Esophagus muscularis mucosa (tissue), 4 donors: Measurements from ENCODE around the gene CDX1. TPM values are rescaled to one million over a fixed set of nuclear protein-coding genes. Genes with fewer than 3 reads are reported as not detected.

Source experiments
- DNase-seq: peaks from one replicate; pipeline ENCODE4 v3.0.0-alpha.2; 2017; ENCODE audit errors: extremely low spot score
- H3K27ac ChIP-seq, 4 donors: fragments of 200-600 bp; sonication (generic); replicated peaks in 1 of 4; 1 replicate in 3 of 4; 2 replicates in 1 of 4; pipeline ENCODE4 v1.5.1; 2016 to 2019; ENCODE audit warnings: mild to moderate bottlenecking in 1 of 4
- H3K27me3 ChIP-seq, 4 donors: fragments of 200-600 bp; sonication (generic); one replicate each; pipeline versions ENCODE4 v1.5.1 to v1.6.0; 2016 to 2019
- H3K36me3 ChIP-seq, 4 donors: fragments of 200-600 bp; sonication (generic); one replicate each; pipeline ENCODE4 v1.5.1; 2016 to 2019
- H3K4me1 ChIP-seq, 4 donors: fragments of 200-600 bp; sonication (generic); one replicate each; pipeline ENCODE4 v1.5.1; 2016 to 2019
- H3K4me3 ChIP-seq, 4 donors: fragments of 200-600 bp; sonication (generic); 1 replicate in 2 of 4; 2 replicates in 2 of 4; pipeline ENCODE4 v1.5.1; 2016 to 2019; ENCODE audit warnings: mild to moderate bottlenecking in 4 of 4, moderate library complexity in 1 of 4
- H3K9me3 ChIP-seq, 4 donors: fragments of 200-600 bp; sonication (generic); 1 replicate in 3 of 4; 2 replicates in 1 of 4; pipeline ENCODE4 v1.5.1; 2016 to 2019
- EP300 ChIP-seq: sonication (generic); formaldehyde crosslinking; IDR thresholded peaks from one replicate; pipeline ENCODE4 v1.6.1; 2017; ENCODE audit warnings: antibody characterized with exemption
- POLR2A ChIP-seq: fragments of 450-650 bp; IDR thresholded peaks from one replicate; pipeline ENCODE4 v1.6.1; 2017; ENCODE audit warnings: antibody characterized with exemption, moderate library complexity, mild to moderate bottlenecking, low read depth
- POLR2AphosphoS5 ChIP-seq, 2 donors: sonication (generic); formaldehyde crosslinking; IDR thresholded peaks; one replicate each; pipeline ENCODE4 v1.6.1; 2017; ENCODE audit warnings: antibody characterized with exemption in 2 of 2
- WGBS: methylation state at CpG from one replicate; pipeline ENCODE4 v1.1.5; 2018; 5-methylcytosine and 5-hydroxymethylcytosine counted together
- intact Hi-C: fragments of 100-400 bp; cut with DNase I; formaldehyde crosslinking; loops from one replicate; pipeline ENCODE4 v1.15.1; 2023
- total RNA-seq, 4 donors: library from RNA; depleted of rRNA; stranded (reverse); fragments of >200 nt; gene quantifications; one replicate each; pipeline versions ENCODE4 v1.1.0 to v1.2.1, GENCODE V29; 2016
- TF ChIP-seq, protein P1 (sequence below), 3 experiments: fragments of 200-600 bp in 2 of 3; fragments of 450-650 bp in 1 of 3; sonication (generic) in 2 of 3; IDR thresholded peaks; one replicate each; pipeline ENCODE4 v1.5.1; 2017 to 2019; ENCODE audit warnings: antibody characterized with exemption in 3 of 3, mild to moderate bottlenecking in 2 of 3, moderate library complexity in 1 of 3

CDX1 gene
- total RNA-seq, 4 donors from 2014 or later: 0.23 TPM; not detected in 3

DNA sequence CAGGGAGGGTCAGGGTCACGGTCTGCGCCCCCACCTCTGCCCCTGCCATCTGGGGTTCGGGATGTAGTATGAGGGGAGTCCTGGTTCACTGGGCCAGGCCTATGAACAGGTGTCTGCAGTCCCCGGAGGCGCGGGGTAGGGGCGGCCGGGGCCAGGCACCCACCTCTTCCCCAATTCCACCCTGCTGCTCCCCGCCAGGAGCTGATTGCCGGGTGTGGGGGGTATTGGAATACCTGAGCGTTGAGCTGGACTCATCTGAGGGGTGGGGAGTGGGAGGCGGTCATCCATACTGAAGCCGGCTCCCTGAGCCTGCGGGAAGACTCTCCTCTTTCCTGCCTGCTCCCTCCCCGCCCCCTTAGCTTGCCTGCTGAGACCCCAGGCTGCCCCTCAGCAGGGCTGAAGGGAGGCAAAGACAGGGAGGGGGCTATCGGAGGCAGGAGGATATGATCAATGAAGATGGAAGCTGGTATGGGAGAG lies 24.0 kb downstream of the CDX1 start:
- Histone ChIP-seq H3K4me3 (no peak overlapping the region), H3K4me1 (peaks cover 5 to 11% (median 8%) of the 10 kb centered on the region in 4 donors), H3K27ac (no peak overlapping the region), H3K36me3 (no peaks in the 10 kb centered on the region), H3K9me3 (no peaks in the 10 kb centered on the region), H3K27me3 (peaks cover 0 to 44% (median 17%) of the 10 kb centered on the region in 4 donors)
- intact Hi-C loops: no loop called here
- DNase-seq: no peak
- TF ChIP-seq POLR2A (no peak), POLR2AphosphoS5 (IDR thresholded peaks at IDR 0.05) (no peak), EP300 (no peak)
- TF ChIP-seq, protein P1, sequence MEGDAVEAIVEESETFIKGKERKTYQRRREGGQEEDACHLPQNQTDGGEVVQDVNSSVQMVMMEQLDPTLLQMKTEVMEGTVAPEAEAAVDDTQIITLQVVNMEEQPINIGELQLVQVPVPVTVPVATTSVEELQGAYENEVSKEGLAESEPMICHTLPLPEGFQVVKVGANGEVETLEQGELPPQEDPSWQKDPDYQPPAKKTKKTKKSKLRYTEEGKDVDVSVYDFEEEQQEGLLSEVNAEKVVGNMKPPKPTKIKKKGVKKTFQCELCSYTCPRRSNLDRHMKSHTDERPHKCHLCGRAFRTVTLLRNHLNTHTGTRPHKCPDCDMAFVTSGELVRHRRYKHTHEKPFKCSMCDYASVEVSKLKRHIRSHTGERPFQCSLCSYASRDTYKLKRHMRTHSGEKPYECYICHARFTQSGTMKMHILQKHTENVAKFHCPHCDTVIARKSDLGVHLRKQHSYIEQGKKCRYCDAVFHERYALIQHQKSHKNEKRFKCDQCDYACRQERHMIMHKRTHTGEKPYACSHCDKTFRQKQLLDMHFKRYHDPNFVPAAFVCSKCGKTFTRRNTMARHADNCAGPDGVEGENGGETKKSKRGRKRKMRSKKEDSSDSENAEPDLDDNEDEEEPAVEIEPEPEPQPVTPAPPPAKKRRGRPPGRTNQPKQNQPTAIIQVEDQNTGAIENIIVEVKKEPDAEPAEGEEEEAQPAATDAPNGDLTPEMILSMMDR (IDR thresholded peaks at IDR 0.05): no peak
- WGBS: 56% methylated on average over 13 of the region's 16 CpGs

DNA sequence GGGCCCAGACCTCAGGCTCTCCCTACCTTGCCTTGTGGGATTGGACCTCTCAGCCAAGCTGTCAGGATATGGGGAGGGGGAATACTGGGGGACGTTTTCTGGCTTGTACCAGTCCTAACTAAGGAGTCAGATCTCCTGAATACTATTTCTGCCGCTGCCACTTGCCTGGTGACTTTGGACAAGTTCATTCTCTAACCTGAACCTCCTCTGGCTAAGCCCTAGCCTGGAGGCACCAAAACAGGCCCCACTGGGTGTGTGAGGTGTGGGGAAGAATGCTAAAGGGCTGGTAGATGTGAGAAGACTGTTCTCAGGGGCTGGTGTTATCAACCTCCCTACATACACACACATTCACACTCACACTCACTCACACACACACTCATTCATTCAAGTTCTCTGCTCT lies 24.4 kb downstream of the CDX1 start:
- Histone ChIP-seq H3K4me1 (peaks cover 5 to 11% (median 8%) of the 10 kb centered on the region in 4 donors), H3K36me3 (no peaks in the 10 kb centered on the region), H3K9me3 (no peaks in the 10 kb centered on the region), H3K27ac (no peak overlapping the region), H3K27me3 (peaks cover 0 to 44% (median 17%) of the 10 kb centered on the region in 4 donors), H3K4me3 (no peak overlapping the region)
- no peak for DNase-seq
- TF ChIP-seq EP300 (no peak), POLR2AphosphoS5 (IDR thresholded peaks at IDR 0.05) (no peak), POLR2A (no peak)
- TF ChIP-seq, protein P1 (IDR thresholded peaks at IDR 0.05): no peak
- intact Hi-C loops: no loop called here
- 28% methylated on average over 2 of the region's 2 CpGs for WGBS

DNA sequence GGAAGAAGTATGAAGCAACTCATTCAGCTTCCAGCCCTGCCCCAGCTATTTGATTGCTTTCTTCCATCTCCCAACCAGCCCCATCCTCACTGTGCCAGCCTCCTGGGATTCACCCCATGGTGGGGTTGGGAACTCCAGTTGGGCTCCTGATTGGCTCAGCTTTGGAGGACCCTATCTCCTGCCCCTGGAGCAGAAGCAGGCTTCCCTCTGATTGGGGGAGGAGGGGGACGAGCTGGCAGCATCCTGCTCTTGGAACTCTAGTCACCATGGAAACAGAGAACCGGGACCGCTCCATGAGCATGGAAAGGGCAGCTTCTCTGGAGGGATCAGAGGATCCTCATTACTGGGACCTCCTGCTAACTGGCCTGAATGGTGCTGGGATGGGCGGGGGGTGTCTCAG lies 25.9 kb downstream of the CDX1 start:
- H3K4me1 ChIP-seq: peaks cover 5 to 11% (median 8%) of the 10 kb centered on the region in 4 donors
- H3K4me3 ChIP-seq: no peak overlapping the region
- TF ChIP-seq POLR2A (no peak), POLR2AphosphoS5 (IDR thresholded peaks at IDR 0.05) (no peak), EP300 (no peak)
- TF ChIP-seq, protein P1 (IDR thresholded peaks at IDR 0.05): no peak
- no peak overlapping the region for H3K27ac ChIP-seq
- no peaks in the 10 kb centered on the region for H3K36me3 ChIP-seq
- 73% methylated on average over 3 of the region's 4 CpGs for WGBS
- intact Hi-C loops: no loop called here
- DNase-seq: no peak
- peaks cover 0 to 44% (median 17%) of the 10 kb centered on the region in 4 donors for H3K27me3 ChIP-seq
- H3K9me3 ChIP-seq: no peaks in the 10 kb centered on the region

DNA sequence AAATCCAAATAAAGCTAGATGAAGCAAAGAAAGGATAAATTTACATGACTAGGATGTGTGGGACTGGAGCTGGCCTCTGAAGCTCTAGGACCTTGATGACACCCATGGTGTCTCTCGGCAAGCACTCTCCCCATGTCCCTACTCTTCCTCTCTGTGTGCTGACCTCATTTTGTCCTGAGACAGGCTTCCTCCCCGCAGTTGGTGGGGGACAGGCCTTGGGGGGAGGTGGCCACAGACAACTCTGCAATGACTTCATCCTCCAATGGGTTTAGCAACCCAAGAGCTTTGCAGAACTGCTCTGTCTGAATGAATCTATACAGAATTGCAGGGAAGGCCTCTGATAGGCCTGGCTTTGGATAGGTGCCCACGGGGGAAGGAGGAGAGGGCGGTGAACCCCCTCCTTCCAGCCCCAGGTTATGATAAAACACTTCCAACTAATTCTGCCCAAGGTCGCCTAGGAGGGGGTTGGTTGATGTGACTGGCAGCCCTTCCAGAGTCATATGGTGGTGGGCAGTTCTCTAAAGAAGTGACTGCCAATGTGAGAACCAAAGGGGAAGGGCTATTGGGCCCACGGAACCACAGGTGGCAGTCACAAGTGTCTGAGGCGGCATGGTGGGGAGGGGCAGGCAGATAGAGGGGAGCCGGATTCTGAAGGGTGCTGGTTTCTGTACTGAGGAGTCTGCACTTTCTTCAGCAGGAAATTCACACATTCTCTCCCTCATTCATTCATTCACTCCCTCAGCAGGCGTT lies 29.3 kb downstream of the CDX1 start:
- no peaks in the 10 kb centered on the region for H3K9me3 ChIP-seq
- no peak overlapping the region for H3K27ac ChIP-seq
- TF ChIP-seq EP300 (no peak), POLR2A (no peak), POLR2AphosphoS5 (IDR thresholded peaks at IDR 0.05) (no peak)
- TF ChIP-seq, protein P1 (IDR thresholded peaks at IDR 0.05): no peak
- no peaks in the 10 kb centered on the region for H3K36me3 ChIP-seq
- intact Hi-C loops: no loop called here
- H3K4me3 ChIP-seq: no peak overlapping the region
- H3K27me3 ChIP-seq: peaks cover 0 to 15% (median 0%) of the 10 kb centered on the region in 4 donors
- H3K4me1 ChIP-seq: no peaks in the 10 kb centered on the region
- WGBS: 75% methylated on average over 9 of the region's 9 CpGs
- DNase-seq: no peak
